ENCODE data around the gene NLRP13.

The NLRP13 gene

GRCh38 chr19:55901369-55902079 is 30.6 kb downstream of the NLRP13 start:
- DNase-seq (ENCODE audit: low spot score): no peak

GRCh38 chr19:55898911-55899310 is 33.2 kb downstream of the NLRP13 start:
- DNase-seq (ENCODE audit: low spot score): no peak

GRCh38 chr19:55882626-55883025 is 49.5 kb downstream of the NLRP13 start:
- no peak for DNase-seq (ENCODE audit: low spot score)

- no peak for DNase-seq (ENCODE audit: low spot score)
Measured at GRCh38 chr19:55877211-55877610, 54.9 kb downstream of the NLRP13 start.

- DNase-seq (ENCODE audit: low spot score): no peak
Measured at GRCh38 chr19:55870736-55871135, 61.4 kb downstream of the NLRP13 start.

GRCh38 chr19:55867101-55867500 is 65.0 kb downstream of the NLRP13 start:
- no peak for DNase-seq (ENCODE audit: low spot score)

- DNase-seq (ENCODE audit: low spot score): no peak
Measured at GRCh38 chr19:55866521-55866920, 65.6 kb downstream of the NLRP13 start.

GRCh38 chr19:55858969-55859368 is 73.2 kb downstream of the NLRP13 start:
- no peak for DNase-seq (ENCODE audit: low spot score)

- DNase-seq (ENCODE audit: low spot score): no peak
Measured at GRCh38 chr19:55858401-55858800, 73.7 kb downstream of the NLRP13 start.

GRCh38 chr19:55857974-55858373 is 74.2 kb downstream of the NLRP13 start:
- no peak for DNase-seq (ENCODE audit: low spot score)

- DNase-seq (ENCODE audit: low spot score): no peak
Measured at GRCh38 chr19:55857149-55857548, 75.0 kb downstream of the NLRP13 start.

- no peak for DNase-seq (ENCODE audit: low spot score)
Measured at GRCh38 chr19:55855160-55855559, 77.0 kb downstream of the NLRP13 start.
